ENCODE results near the gene TYW5.
"Not testable (repeated sequence)": the region's sequence is repeated elsewhere in the genome, so short reads cannot be mapped to it uniquely, and the experiment has no call there.

The TYW5 gene

GRCh38 chr2:199912553-199913114 is 42.7 kb downstream of the TYW5 start:
- DNase-seq: not testable (repeated sequence)

DNA sequence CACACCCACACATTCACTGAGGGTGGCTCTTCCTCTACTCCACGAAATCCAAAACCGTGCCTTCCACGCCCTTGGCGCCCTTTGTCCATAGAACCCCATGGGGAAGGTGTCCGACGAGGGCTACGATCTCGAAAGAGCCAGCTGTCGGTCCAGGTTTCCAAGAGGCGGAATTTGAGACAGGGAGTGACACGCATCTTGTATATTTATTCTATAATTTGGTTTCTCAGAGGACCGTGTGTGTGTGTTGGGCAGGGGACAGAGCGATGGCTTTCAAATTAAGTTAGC is 43.5 kb downstream of the TYW5 start:
- peak in 1 of 2 experiments; percentile 36 for DNase-seq

GRCh38 chr2:199911052-199911876 is 44.0 kb downstream of the TYW5 start, which contains the start of gene C2orf69:
C2orf69 (plus strand) TSS chr2:199911293; CDS start chr2:199911439, 146 bp downstream.
- DNase-seq: peak; percentile 92 to 97

DNA sequence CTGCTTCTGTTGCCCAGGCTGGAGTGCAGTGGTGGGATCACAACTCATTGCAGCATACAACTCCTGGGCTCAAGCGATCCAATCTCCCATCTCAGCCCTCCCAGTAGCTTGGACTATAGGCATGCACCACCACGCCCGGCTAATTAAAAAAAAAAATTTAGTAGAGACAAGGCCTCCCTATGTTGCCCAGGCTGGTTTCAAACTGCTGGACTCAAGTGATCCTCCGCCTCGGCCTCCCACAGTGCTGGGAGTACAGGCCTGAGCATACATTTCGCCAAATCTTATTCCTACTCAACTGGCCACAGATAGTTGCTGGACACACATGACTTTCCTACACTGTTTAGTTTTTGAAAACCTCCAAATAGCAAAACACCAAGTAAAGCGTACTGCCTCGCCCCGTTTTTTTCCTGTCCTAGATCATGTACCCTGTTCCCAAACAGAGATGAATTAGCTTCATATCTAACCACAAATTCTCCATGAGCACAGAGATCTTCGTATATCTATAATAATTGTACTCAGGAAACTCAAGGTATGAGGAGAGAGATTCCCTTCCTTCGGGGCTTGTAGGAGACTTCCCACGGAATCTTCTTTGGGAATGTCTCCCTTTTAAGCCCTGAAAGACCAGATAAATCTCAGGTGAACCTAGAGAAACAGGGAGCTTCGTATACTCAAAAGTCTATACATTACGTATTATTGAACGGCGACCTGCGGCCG is 44.8 kb downstream of the TYW5 start:
- DNase-seq: no peak

- no peak for DNase-seq
Measured at GRCh38 chr2:199907008-199907714, 48.1 kb downstream of the TYW5 start.

DNA sequence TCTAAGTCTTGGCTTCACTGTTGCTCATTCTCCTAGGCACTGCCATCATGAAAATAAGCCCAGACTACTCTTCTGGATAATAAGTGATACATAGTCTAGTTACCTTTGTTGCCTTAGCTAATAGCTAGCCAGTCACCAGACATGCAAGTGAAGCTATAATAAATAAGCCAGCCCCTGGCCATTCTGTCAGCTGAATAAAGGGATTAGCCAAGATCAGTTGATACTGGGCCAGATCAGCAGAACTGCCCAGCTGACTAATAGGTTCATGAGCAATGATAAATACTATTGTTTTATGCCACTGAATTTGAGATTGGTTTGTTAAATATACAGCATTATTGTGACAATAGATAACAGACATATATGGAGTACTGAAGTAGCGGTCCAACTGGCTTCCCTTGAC is 52.2 kb downstream of the TYW5 start:
- DNase-seq: no peak

GRCh38 chr2:199902486-199903110 is 52.7 kb downstream of the TYW5 start:
- DNase-seq: no peak

DNA sequence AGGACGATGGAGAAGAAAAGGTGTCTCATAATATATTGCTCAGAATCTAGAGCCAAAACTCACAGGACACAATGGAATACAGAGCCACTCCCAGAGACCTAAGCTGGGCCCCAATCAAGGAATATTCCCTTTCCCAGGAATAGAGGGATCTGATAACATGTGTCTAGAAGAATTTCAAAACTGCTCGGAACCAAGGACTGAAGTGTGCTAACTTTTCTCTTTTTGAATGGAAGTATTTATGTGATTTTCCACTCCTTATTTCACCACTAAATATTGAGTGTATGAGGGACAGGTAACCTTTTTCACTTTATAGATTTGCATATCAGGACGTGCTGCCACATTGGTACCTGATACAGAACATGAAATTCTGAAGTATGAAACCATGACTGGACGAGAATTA is 53.3 kb downstream of the TYW5 start:
- DNase-seq: no peak

DNA sequence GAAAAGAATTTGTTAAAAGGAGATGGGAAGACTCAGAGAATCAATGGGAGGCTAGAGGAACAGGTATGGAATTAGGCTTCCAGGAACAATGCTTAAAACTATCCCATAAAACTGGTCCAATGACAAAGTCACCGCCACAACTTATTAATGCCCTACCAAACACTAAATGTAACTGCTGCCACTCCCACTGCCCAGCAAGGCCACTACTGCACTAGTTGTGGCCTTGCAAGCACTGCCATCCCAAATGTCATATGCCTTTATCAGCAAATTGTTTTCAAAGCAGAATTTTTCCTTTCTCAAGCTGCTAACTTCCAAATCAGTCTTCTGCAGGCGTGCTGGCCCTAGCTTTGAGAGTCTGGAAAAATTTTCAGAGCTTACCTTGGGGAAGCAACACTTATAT is 58.7 kb downstream of the TYW5 start:
- no peak for DNase-seq

GRCh38 chr2:199895406-199895805 is 59.9 kb downstream of the TYW5 start:
- DNase-seq: no peak

- no peak for DNase-seq
Measured at GRCh38 chr2:199883474-199884212, 71.6 kb downstream of the TYW5 start.

- DNase-seq: no peak
Measured at GRCh38 chr2:199882667-199883066, 72.6 kb downstream of the TYW5 start.
